Measurements from ENCODE around the gene SAMD8. TPM values are rescaled to one million over a fixed set of nuclear protein-coding genes. Genes with fewer than 3 reads are reported as not detected.

The SAMD8 gene
- total and polyA plus RNA-seq, 2 donors (not counting 3 experiments of a cell fraction or from before 2014, with no cell fraction given): 19.6 to 22.8 TPM

DNA sequence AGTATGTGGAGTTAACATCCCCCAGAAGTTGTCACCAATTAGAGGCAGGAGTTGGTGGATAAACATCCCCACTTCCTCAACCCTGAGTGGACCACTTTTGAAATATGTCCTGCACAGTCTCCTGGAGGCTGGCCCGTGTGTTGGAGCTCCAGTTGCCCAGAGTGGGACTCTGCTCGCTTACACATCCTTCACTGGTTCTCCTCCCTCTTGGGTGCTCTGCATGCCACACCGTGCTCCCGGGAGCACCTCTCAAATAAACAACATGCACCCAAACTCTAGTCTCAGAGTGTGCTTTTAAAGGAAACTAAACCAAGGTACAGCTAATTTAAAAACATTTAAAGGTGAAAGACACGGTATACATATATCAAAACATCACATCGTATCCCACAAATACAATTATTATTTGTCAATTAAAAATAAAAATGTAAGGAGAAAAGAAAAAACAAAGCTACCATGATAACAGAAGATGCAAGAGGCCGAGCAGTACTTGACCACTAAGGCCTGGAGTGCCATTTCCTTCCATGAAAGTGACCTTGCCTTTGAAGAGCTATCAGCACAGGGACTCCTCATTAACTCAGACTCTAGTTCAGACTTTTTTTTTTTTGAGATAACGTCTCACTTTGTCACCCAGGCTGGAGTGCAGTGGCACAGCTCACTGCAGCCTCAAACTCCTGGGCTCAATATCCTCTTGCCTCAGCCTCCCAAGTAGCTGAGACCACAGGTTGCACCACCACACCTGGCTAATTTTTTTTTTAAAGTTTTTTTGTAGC, 47.8 kb upstream of the SAMD8 start:
- Histone ChIP-seq H2AFZ (ENCODE audit: low read depth, low read length) (no peak overlapping the region), H3K4me3 (replicated peaks in 1 of 3; ENCODE audit: insufficient read depth in 1 of 3, low read depth in 1 of 3, low read length in 3 of 3) (no peak overlapping the region), H3K9me1 (replicated peaks; ENCODE audit: control insufficient read depth, extremely low read depth, insufficient read depth, low read length) (no peaks in the 10 kb centered on the region), H3K4me1 (ENCODE audit: control insufficient read depth, extremely low read depth, insufficient read depth, low read length) (no peaks in the 10 kb centered on the region), H3K9me3 (replicated peaks; ENCODE audit: control insufficient read depth, insufficient read depth, low read length) (no peaks in the 10 kb centered on the region), H3K36me3 (ENCODE audit: control insufficient read depth in 2 of 2, extremely low read depth in 1 of 2, insufficient read depth in 2 of 2, low read length in 2 of 2) (no peaks in the 10 kb centered on the region), H3K4me2 (ENCODE audit: insufficient read depth, low read length) (no peak overlapping the region), H3K27ac (ENCODE audit: insufficient read depth, low read depth, low read length) (no peak overlapping the region), H3K79me2 (ENCODE audit: control insufficient read depth, insufficient read depth, low read length) (no peaks in the 10 kb centered on the region), H3K9ac (replicated peaks; ENCODE audit: extremely low read depth, insufficient read depth, low read length) (no peak overlapping the region), H3K27me3 (ENCODE audit: control insufficient read depth in 2 of 2, insufficient read depth in 2 of 2, low read length in 2 of 2) (no peaks in the 10 kb centered on the region), H4K20me1 (replicated peaks; ENCODE audit: control insufficient read depth, extremely low read depth, insufficient read depth, low read length) (no peaks in the 10 kb centered on the region)
- intact Hi-C loops (cut with micrococcal nuclease): no loop called here
- ChIA-PET POLR2A (interaction anchor here (0.6 kb wide), 1 partner anchor 384 kb away, joined by 3 read pairs; no protein-coding TSS in a partner anchor), CTCF (interaction anchor here (0.8 kb wide), 1 partner anchor 11 kb away, joined by 4 read pairs; no protein-coding TSS in a partner anchor)
- dilution Hi-C loops (cut with MboI; ENCODE audit: extremely low pct_ligation_motif_present, low sequenced_read_pairs): no loop called here
- no peak for TF ChIP-seq GATA2 (IDR thresholded peaks at IDR 0.05; ENCODE audit: insufficient read depth, insufficient read length, low read depth, low read length)
- TF ChIP-seq, protein P1, sequence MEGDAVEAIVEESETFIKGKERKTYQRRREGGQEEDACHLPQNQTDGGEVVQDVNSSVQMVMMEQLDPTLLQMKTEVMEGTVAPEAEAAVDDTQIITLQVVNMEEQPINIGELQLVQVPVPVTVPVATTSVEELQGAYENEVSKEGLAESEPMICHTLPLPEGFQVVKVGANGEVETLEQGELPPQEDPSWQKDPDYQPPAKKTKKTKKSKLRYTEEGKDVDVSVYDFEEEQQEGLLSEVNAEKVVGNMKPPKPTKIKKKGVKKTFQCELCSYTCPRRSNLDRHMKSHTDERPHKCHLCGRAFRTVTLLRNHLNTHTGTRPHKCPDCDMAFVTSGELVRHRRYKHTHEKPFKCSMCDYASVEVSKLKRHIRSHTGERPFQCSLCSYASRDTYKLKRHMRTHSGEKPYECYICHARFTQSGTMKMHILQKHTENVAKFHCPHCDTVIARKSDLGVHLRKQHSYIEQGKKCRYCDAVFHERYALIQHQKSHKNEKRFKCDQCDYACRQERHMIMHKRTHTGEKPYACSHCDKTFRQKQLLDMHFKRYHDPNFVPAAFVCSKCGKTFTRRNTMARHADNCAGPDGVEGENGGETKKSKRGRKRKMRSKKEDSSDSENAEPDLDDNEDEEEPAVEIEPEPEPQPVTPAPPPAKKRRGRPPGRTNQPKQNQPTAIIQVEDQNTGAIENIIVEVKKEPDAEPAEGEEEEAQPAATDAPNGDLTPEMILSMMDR (IDR thresholded peaks at IDR 0.05; ENCODE audit: extremely low read depth in 1 of 2, insufficient read depth in 1 of 2, low read depth in 1 of 2, low read length in 2 of 2): no peak
- no peak for TF ChIP-seq EZH2 (IDR thresholded peaks at IDR 0.05; ENCODE audit: borderline replicate concordance, low read depth, low read length, severe bottlenecking)
- TF ChIP-seq, protein P2, sequence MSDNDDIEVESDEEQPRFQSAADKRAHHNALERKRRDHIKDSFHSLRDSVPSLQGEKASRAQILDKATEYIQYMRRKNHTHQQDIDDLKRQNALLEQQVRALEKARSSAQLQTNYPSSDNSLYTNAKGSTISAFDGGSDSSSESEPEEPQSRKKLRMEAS (IDR thresholded peaks at IDR 0.05; ENCODE audit: insufficient read depth, insufficient read length): no peak
- no peak for TF ChIP-seq POLR2A (IDR thresholded peaks at IDR 0.05; ENCODE audit: low read depth, low read length)
- TF ChIP-seq POLR2AphosphoS5 (IDR thresholded peaks at IDR 0.05; ENCODE audit: insufficient read depth, low read depth, low read length): no peak
- no peak for TF ChIP-seq FOS (IDR thresholded peaks at IDR 0.05; ENCODE audit: borderline replicate concordance, insufficient read depth, low read length)
- TF ChIP-seq MYC (IDR thresholded peaks at IDR 0.05; ENCODE audit: low read depth, low read length): no peak
- no peak for TF ChIP-seq JUN (IDR thresholded peaks at IDR 0.05; ENCODE audit: borderline replicate concordance, insufficient read depth, insufficient read length, low read depth)
- no peak for DNase-seq (ENCODE audit: low read depth, low spot score)
- FAIRE-seq: no peak
- BruUV-seq (replicated peaks): no TSS peak
